ENCODE measurements around the gene ATOH8.

The ATOH8 gene

DNA sequence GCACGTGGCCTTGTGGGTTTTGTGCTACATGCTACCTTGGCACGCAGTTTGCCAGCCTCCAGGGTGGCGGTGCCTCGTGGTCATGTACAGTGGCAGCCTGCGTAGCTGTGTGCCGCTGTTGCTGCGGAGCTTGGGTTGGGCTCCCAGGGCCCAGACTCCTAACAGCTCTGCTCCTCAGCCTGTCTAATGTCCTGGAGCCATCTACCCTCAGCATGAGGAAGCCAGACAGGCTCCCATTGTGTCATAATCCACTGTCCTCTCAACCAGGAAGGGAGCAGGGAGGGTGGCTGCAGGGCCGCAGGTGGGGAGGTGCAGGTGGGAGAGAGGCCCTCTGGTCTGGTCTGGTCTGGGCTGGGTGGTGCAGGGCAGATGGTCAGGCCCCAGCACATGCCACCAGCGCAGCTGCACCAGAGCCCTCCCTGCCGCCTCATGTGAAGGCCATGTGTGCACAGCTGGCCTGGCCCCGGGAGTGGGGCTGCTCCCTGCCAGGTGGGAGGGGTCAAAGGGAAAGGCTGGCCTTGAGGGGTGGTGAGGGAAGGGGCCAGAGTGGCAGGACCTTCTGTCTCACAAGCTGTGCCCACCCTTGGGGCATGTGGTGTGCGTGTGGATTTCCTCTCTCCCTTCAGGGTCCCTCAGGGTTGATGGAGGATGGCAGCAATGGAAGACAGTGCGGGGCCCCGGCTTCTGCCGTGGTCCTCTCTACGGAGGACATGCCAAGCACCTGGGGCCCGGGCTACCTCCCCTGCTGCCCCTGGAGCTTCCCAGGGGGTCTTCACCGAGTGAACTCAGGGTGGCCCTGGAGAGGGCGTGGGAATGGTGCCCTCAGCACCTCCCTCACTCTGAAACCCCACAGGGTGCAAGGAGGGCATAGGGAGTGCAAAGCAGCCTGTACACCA lies 4.8 kb downstream of the ATOH8 start:
- peak; percentile 33 to 53 for DNase-seq
- Histone ChIP-seq H3K27me3 (ENCODE audit: insufficient read depth, low read length) (peaks cover 22% of the 10 kb centered on the region), H3K27ac (ENCODE audit: low read depth, low read length) (no peak overlapping the region), H3K36me3 (ENCODE audit: control insufficient read depth in 1 of 2, insufficient read depth in 2 of 2, low read length in 2 of 2) (no peaks in the 10 kb centered on the region), H3K23ac (ENCODE audit: low read length) (no peak overlapping the region), H3K14ac (ENCODE audit: low read length) (no peak overlapping the region), H2BK120ac (ENCODE audit: insufficient read depth, low read length, poor library complexity) (no peak overlapping the region), H4K91ac (ENCODE audit: low read depth, low read length) (no peak overlapping the region), H3K18ac (ENCODE audit: low read length) (no peak overlapping the region), H2BK5ac (ENCODE audit: low read depth, low read length, poor library complexity) (no peak overlapping the region), H3K4me2 (ENCODE audit: low read length) (no peak overlapping the region), H3K4me1 (ENCODE audit: control insufficient read depth in 1 of 2, insufficient read depth in 2 of 2, low read length in 2 of 2) (peaks cover 4 to 17% of the 10 kb centered on the region in 2 experiments), H2AK5ac (ENCODE audit: low read length) (no peak overlapping the region), H3K79me2 (ENCODE audit: control insufficient read depth, insufficient read depth, low read length, poor library complexity) (no peaks in the 10 kb centered on the region), H4K12ac (ENCODE audit: low read depth, low read length) (no peak overlapping the region), H3K79me1 (ENCODE audit: low read length) (peaks cover 8% of the 10 kb centered on the region), H3K9ac (ENCODE audit: low read length) (no peak overlapping the region), H4K8ac (ENCODE audit: low read depth, low read length) (no peak overlapping the region), H3K4ac (ENCODE audit: low read depth, low read length) (no peak overlapping the region), H2AFZ (ENCODE audit: insufficient read depth, low read length, poor library complexity) (no peak overlapping the region), H2BK12ac (ENCODE audit: low read length) (no peak overlapping the region), H3K4me3 (ENCODE audit: low read depth, low read length) (no peak overlapping the region), H3K9me3 (ENCODE audit: insufficient read depth, low read depth, low read length) (no peaks in the 10 kb centered on the region)
- no CpG with 5 or more reads among the region's 19 CpGs for WGBS (ENCODE audit: extremely low coverage, insufficient coverage, insufficient read length)

DNA sequence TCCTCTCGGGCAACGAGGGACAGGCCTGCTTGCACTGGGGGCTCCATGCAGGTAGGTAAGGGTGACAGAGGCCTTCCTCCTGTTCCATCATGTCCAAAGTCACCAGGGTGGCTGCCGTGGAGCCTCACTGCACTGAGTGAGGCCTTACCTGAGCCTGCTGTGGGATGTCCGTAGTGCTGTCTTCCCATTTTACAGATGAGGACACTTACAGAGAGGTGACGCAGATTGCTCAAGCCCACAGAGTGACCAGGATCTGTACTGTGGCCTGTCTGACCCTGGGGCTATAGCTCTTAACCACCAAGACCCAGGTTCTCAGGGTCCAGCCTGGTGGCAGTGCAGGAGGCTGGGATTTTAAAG lies 5.4 kb downstream of the ATOH8 start:
- WGBS (ENCODE audit: extremely low coverage, insufficient coverage, insufficient read length), result no CpG with 5 or more reads among the region's 5 CpGs
- no peak overlapping the region for H3K18ac ChIP-seq (ENCODE audit: low read length)
- no peak overlapping the region for H2BK120ac ChIP-seq (ENCODE audit: insufficient read depth, low read length, poor library complexity)
- no peak overlapping the region for H2BK5ac ChIP-seq (ENCODE audit: low read depth, low read length, poor library complexity)
- H3K4me2 ChIP-seq (ENCODE audit: low read length), result no peak overlapping the region
- H4K8ac ChIP-seq (ENCODE audit: low read depth, low read length), result no peak overlapping the region
- H3K4me3 ChIP-seq (ENCODE audit: low read depth, low read length), result no peak overlapping the region
- H3K79me2 ChIP-seq (ENCODE audit: control insufficient read depth, insufficient read depth, low read length, poor library complexity), result no peaks in the 10 kb centered on the region
- no peak overlapping the region for H3K23ac ChIP-seq (ENCODE audit: low read length)
- no peak overlapping the region for H4K12ac ChIP-seq (ENCODE audit: low read depth, low read length)
- no peaks in the 10 kb centered on the region for H3K36me3 ChIP-seq (ENCODE audit: control insufficient read depth in 1 of 2, insufficient read depth in 2 of 2, low read length in 2 of 2)
- no peak overlapping the region for H3K9ac ChIP-seq (ENCODE audit: low read length)
- H4K91ac ChIP-seq (ENCODE audit: low read depth, low read length), result no peak overlapping the region
- no peak overlapping the region for H2BK12ac ChIP-seq (ENCODE audit: low read length)
- H3K14ac ChIP-seq (ENCODE audit: low read length), result no peak overlapping the region
- peak in 1 of 2 donors; percentile 54 for DNase-seq
- H2AFZ ChIP-seq (ENCODE audit: insufficient read depth, low read length, poor library complexity), result no peak overlapping the region
- peaks cover 4 to 16% of the 10 kb centered on the region in 2 experiments for H3K4me1 ChIP-seq (ENCODE audit: control insufficient read depth in 1 of 2, insufficient read depth in 2 of 2, low read length in 2 of 2)
- H3K27me3 ChIP-seq (ENCODE audit: insufficient read depth, low read length), result peaks cover 15% of the 10 kb centered on the region
- H3K79me1 ChIP-seq (ENCODE audit: low read length), result peaks cover 3% of the 10 kb centered on the region
- H3K9me3 ChIP-seq (ENCODE audit: insufficient read depth, low read depth, low read length), result no peaks in the 10 kb centered on the region
- H3K27ac ChIP-seq (ENCODE audit: low read depth, low read length), result no peak overlapping the region
- H2AK5ac ChIP-seq (ENCODE audit: low read length), result no peak overlapping the region
- H3K4ac ChIP-seq (ENCODE audit: low read depth, low read length), result no peak overlapping the region

- Histone ChIP-seq H3K4me1 (ENCODE audit: control insufficient read depth in 1 of 2, insufficient read depth in 2 of 2, low read length in 2 of 2) (peaks cover 9 to 13% of the 10 kb centered on the region in 2 experiments), H3K27me3 (ENCODE audit: insufficient read depth, low read length) (peaks cover 4% of the 10 kb centered on the region), H3K9me3 (ENCODE audit: insufficient read depth, low read depth, low read length) (no peaks in the 10 kb centered on the region), H3K18ac (ENCODE audit: low read length) (no peak overlapping the region), H3K79me2 (ENCODE audit: control insufficient read depth, insufficient read depth, low read length, poor library complexity) (no peaks in the 10 kb centered on the region), H3K23ac (ENCODE audit: low read length) (no peak overlapping the region), H3K4me3 (ENCODE audit: low read depth, low read length) (no peak overlapping the region), H2AFZ (ENCODE audit: insufficient read depth, low read length, poor library complexity) (no peak overlapping the region), H2BK5ac (ENCODE audit: low read depth, low read length, poor library complexity) (no peak overlapping the region), H3K14ac (ENCODE audit: low read length) (no peak overlapping the region), H3K27ac (ENCODE audit: low read depth, low read length) (no peak overlapping the region), H3K36me3 (ENCODE audit: control insufficient read depth in 1 of 2, insufficient read depth in 2 of 2, low read length in 2 of 2) (no peaks in the 10 kb centered on the region), H2BK120ac (ENCODE audit: insufficient read depth, low read length, poor library complexity) (no peak overlapping the region), H3K4ac (ENCODE audit: low read depth, low read length) (no peak overlapping the region), H4K91ac (ENCODE audit: low read depth, low read length) (no peak overlapping the region), H4K12ac (ENCODE audit: low read depth, low read length) (no peak overlapping the region), H3K9ac (ENCODE audit: low read length) (no peak overlapping the region), H2AK5ac (ENCODE audit: low read length) (no peak overlapping the region), H3K4me2 (ENCODE audit: low read length) (no peak overlapping the region), H4K8ac (ENCODE audit: low read depth, low read length) (no peak overlapping the region), H2BK12ac (ENCODE audit: low read length) (no peak overlapping the region), H3K79me1 (ENCODE audit: low read length) (no peaks in the 10 kb centered on the region)
- DNase-seq, result no peak
- no CpG with 5 or more reads among the region's 6 CpGs for WGBS (ENCODE audit: extremely low coverage, insufficient coverage, insufficient read length)
These were observed 6.6 kb downstream of the ATOH8 start for GRCh38 chr2:85760371-85760770.

DNA sequence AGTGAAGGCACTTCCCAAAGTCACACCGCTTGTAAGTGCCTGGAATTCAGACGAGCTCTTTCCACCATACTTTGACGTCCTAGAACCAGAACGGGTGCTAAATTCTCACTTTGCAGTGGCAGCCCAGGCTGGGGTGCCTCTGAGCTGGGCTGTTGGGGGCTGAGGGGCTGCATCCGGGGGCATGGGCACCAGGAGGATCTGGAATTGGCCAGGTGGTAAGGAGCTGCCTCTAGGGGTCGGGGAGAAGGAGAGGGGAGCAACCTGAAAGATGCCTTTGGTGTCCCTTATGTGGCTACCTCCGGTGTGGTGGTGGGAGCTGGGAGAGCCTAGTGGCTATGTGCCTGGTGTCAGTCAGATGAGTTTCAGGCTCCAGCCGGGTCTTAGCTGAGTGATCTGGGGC lies 7.1 kb downstream of the ATOH8 start:
- Histone ChIP-seq H3K4ac (ENCODE audit: low read depth, low read length) (no peak overlapping the region), H3K4me3 (ENCODE audit: low read depth, low read length) (no peak overlapping the region), H2BK120ac (ENCODE audit: insufficient read depth, low read length, poor library complexity) (no peak overlapping the region), H3K4me2 (ENCODE audit: low read length) (no peak overlapping the region), H4K8ac (ENCODE audit: low read depth, low read length) (no peak overlapping the region), H4K91ac (ENCODE audit: low read depth, low read length) (no peak overlapping the region), H3K23ac (ENCODE audit: low read length) (no peak overlapping the region), H2BK5ac (ENCODE audit: low read depth, low read length, poor library complexity) (no peak overlapping the region), H3K27ac (ENCODE audit: low read depth, low read length) (no peak overlapping the region), H3K27me3 (ENCODE audit: insufficient read depth, low read length) (no peaks in the 10 kb centered on the region), H2AFZ (ENCODE audit: insufficient read depth, low read length, poor library complexity) (no peak overlapping the region), H2BK12ac (ENCODE audit: low read length) (no peak overlapping the region), H4K12ac (ENCODE audit: low read depth, low read length) (no peak overlapping the region), H3K9me3 (ENCODE audit: insufficient read depth, low read depth, low read length) (no peaks in the 10 kb centered on the region), H2AK5ac (ENCODE audit: low read length) (no peak overlapping the region), H3K79me2 (ENCODE audit: control insufficient read depth, insufficient read depth, low read length, poor library complexity) (no peaks in the 10 kb centered on the region), H3K18ac (ENCODE audit: low read length) (no peak overlapping the region), H3K9ac (ENCODE audit: low read length) (no peak overlapping the region), H3K36me3 (ENCODE audit: control insufficient read depth in 1 of 2, insufficient read depth in 2 of 2, low read length in 2 of 2) (no peaks in the 10 kb centered on the region), H3K14ac (ENCODE audit: low read length) (no peak overlapping the region), H3K79me1 (ENCODE audit: low read length) (no peaks in the 10 kb centered on the region), H3K4me1 (ENCODE audit: control insufficient read depth in 1 of 2, insufficient read depth in 2 of 2, low read length in 2 of 2) (peaks cover 14 to 17% of the 10 kb centered on the region in 2 experiments)
- no CpG with 5 or more reads among the region's 8 CpGs for WGBS (ENCODE audit: extremely low coverage, insufficient coverage, insufficient read length)
- no peak for DNase-seq
